ENCODE data around the gene LTN1.

- TF ChIP-seq CTCF (IDR thresholded peaks at IDR 0.05) (no peak), EZH2 (IDR thresholded peaks at IDR 0.05; ENCODE audit: borderline replicate concordance, insufficient read depth, low read depth, low read length, poor library complexity, severe bottlenecking) (no peak)
Measured at GRCh38 chr21:28923439-28923975, 69.2 kb downstream of the LTN1 start.
